ENCODE data around the gene MAPK8IP2. TPM values are rescaled to one million over a fixed set of nuclear protein-coding genes. Genes with fewer than 3 reads are reported as not detected.

The MAPK8IP2 gene
- total RNA-seq, 1 experiment from 2014 or later: 6.4 TPM

DNA sequence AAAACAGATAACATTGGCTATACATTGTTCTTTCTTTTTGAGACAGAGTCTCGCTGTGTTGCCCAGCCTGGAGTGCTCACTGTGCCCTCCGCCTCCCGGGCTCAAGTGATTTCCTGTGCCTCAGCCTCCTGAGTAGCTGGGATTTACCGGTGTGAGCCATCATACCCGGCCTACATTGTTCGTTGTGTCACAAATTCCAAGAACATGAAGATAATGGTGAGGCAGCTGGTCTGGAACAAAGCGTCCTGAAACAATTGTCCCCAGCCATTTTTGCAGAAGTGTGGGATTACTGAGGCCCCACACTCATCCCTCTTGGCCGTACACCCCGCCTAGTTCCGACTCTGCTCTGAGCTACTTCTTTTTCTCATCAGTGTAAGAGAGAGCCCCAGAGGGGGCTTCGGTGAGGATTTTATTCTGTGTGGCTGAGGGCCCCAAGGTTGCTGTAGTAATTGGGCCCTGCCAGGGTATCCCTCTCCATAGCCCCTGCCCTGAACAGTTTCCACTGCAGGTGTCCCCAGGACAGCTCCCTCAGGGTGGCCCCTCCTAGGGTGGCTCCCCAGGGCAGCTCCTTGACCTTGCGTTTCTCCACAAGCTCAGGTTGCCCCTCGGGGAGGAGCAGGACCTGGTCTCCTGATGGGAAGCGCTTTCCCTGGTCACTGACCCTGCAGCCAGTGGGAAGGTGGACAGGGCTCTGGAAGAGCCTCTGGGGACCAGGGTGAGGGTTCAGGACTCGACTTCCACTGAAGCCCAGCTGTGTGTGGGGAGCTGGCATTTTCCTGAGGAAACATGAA, 40.5 kb downstream of the MAPK8IP2 start:
- DNase-seq (ENCODE audit: low read depth, low spot score): no peak
- Histone ChIP-seq H3K9me3 (ENCODE audit: control insufficient read depth in 1 of 2, insufficient read depth in 1 of 2, low read depth in 1 of 2, low read length in 2 of 2) (no peaks in the 10 kb centered on the region), H4K20me1 (ENCODE audit: insufficient read depth) (no peaks in the 10 kb centered on the region), H3K9ac (ENCODE audit: low read length) (no peak overlapping the region), H3K4me3 (replicated peaks in 1 of 2; ENCODE audit: low read depth in 1 of 2, low read length in 2 of 2) (no peak overlapping the region), H2AFZ (ENCODE audit: low read depth, low read length, poor library complexity, severe bottlenecking) (no peak overlapping the region), H3K27ac (ENCODE audit: low read depth, low read length) (no peak overlapping the region), H3K27me3 (ENCODE audit: insufficient read depth, low read length) (peaks cover 28% of the 10 kb centered on the region), H3K36me3 (ENCODE audit: control insufficient read depth in 1 of 2, insufficient read depth in 2 of 2, low read length in 2 of 2) (no peaks in the 10 kb centered on the region), H3K9me2 (ENCODE audit: insufficient read depth) (no peaks in the 10 kb centered on the region), H3K79me2 (ENCODE audit: insufficient read depth, low read length) (no peaks in the 10 kb centered on the region), H3K4me2 (ENCODE audit: low read length) (no peak overlapping the region), H3K4me1 (ENCODE audit: control insufficient read depth in 1 of 2, insufficient read depth in 2 of 2, low read length in 2 of 2) (no peaks in the 10 kb centered on the region)
- CTCF ChIA-PET: interaction anchor here (1.0 kb wide), 2 partner anchors 13 to 53 kb away, joined by 3 read pairs; partner anchors contain the start of gene ARSA
- ATAC-seq: no peak
- no TSS peak for BruUV-seq (replicated peaks)
- RAD21 ChIA-PET (ENCODE audit: low non-redundant PET in 1 of 2, low total read pairs in 2 of 2, uncharacterized antibody in 2 of 2, unreplicated experiment in 2 of 2): no interaction called here
- POLR2A ChIA-PET: no interaction called here
- intact Hi-C loops (cut with micrococcal nuclease): no loop called here
- TF ChIP-seq CEBPB (IDR thresholded peaks at IDR 0.05; ENCODE audit: low read depth): no peak
- TF ChIP-seq RAD21 (IDR thresholded peaks at IDR 0.05; ENCODE audit: low read depth): no peak
- TF ChIP-seq ZNF274 (IDR thresholded peaks at IDR 0.05; ENCODE audit: low read depth, low read length): no peak
- TF ChIP-seq EZH2 (IDR thresholded peaks at IDR 0.05): no peak
- no peak for TF ChIP-seq SIN3A (IDR thresholded peaks at IDR 0.05; ENCODE audit: low read depth)
- TF ChIP-seq SRF (IDR thresholded peaks at IDR 0.05; ENCODE audit: low read depth): no peak
- TF ChIP-seq POLR2A (IDR thresholded peaks at IDR 0.05; ENCODE audit: borderline replicate concordance, extremely low read depth, insufficient read depth, insufficient read length): no peak
- TF ChIP-seq YY1 (IDR thresholded peaks at IDR 0.05; ENCODE audit: extremely low read depth, insufficient replicate concordance, low read depth, low read length): no peak
- no peak for TF ChIP-seq CBX3 (IDR thresholded peaks at IDR 0.05; ENCODE audit: low read depth)
- TF ChIP-seq POLR2AphosphoS5 (IDR thresholded peaks at IDR 0.05; ENCODE audit: low read depth, low read length): no peak
- no peak for TF ChIP-seq TCF7L2 (IDR thresholded peaks at IDR 0.05; ENCODE audit: borderline replicate concordance, extremely low read depth, insufficient read depth, insufficient read length)
